Naive B cell (primary cell): Measurements from ENCODE around the gene FOXD3. TPM values are rescaled to one million over a fixed set of nuclear protein-coding genes. Genes with fewer than 3 reads are reported as not detected.

Source experiments
- polyA plus RNA-seq, 6 donors: library from polyadenylated mRNA; unstranded; fragments of 300-500 nt; fragmentation: Illumina TruSeq; gene quantifications; one replicate each; pipeline ENCODE4 v1.2.3, GENCODE V29; 2021; ENCODE audit warnings: low read depth in 6 of 6

FOXD3 gene
- polyA plus RNA-seq, 6 donors from 2014 or later, result not detected

Other genes with a start within 250 kb of the FOXD3 start
- gene ALG6, start 45.1 kb downstream of the FOXD3 start, polyA plus RNA-seq, result 10 to 100 TPM; 13.4 to 35.8 (median 22.6) TPM
- 10 to 100 TPM; 22.3 to 49.5 (median 32.4) TPM for gene ITGB3BP, start 200.7 kb downstream of the FOXD3 start, polyA plus RNA-seq
- gene EFCAB7, start 201.0 kb downstream of the FOXD3 start, polyA plus RNA-seq, result 1 to 10 TPM; 3.4 to 7.2 (median 5.0) TPM